Breast epithelium (tissue), 4 donors: ENCODE measurements around the gene LRRC45. TPM values are rescaled to one million over a fixed set of nuclear protein-coding genes. Genes with fewer than 3 reads are reported as not detected.

ENCODE experiments used
- DNase-seq, 2 donors: peaks; one replicate each; pipeline ENCODE4 v3.0.0-alpha.2; 2019; ENCODE audit warnings: low spot score in 2 of 2
- H3K27ac ChIP-seq, 2 donors: fragments of 200-600 bp; sonication (generic) in 1 of 2; one replicate each; pipeline ENCODE4 v1.5.1; 2016 to 2019; ENCODE audit warnings: mild to moderate bottlenecking in 1 of 2
- H3K27me3 ChIP-seq, 2 donors: fragments of 200-600 bp; sonication (generic) in 1 of 2; one replicate each; pipeline versions ENCODE4 v1.5.1 to v1.6.0; 2017 to 2019; ENCODE audit warnings: control low read depth in 1 of 2, mild to moderate bottlenecking in 1 of 2
- H3K36me3 ChIP-seq: fragments of 200-600 bp; one replicate; pipeline ENCODE4 v1.5.1; 2019
- H3K4me1 ChIP-seq, 2 donors: fragments of 200-600 bp; sonication (generic); one replicate each; pipeline ENCODE4 v1.5.1; 2016 to 2019; ENCODE audit warnings: control low read depth in 1 of 2
- H3K4me3 ChIP-seq, 3 donors: fragments of 200-600 bp; sonication (generic); 1 replicate in 2 of 3; 2 replicates in 1 of 3; pipeline ENCODE4 v1.5.1; 2016 to 2019; ENCODE audit warnings: mild to moderate bottlenecking in 3 of 3, moderate library complexity in 2 of 3
- H3K9me3 ChIP-seq, 2 donors: fragments of 200-600 bp; sonication (generic) in 1 of 2; one replicate each; pipeline ENCODE4 v1.5.1; 2016 to 2019; ENCODE audit warnings: control low read depth in 1 of 2
- CTCF ChIP-seq, 3 donors: fragments of 450-650 bp; IDR thresholded peaks; one replicate each; pipeline ENCODE4 v1.5.1; 2016 to 2017; ENCODE audit warnings: antibody characterized with exemption in 3 of 3, mild to moderate bottlenecking in 3 of 3, moderate library complexity in 3 of 3
- POLR2A ChIP-seq: fragments of 450-650 bp; IDR thresholded peaks from one replicate; pipeline ENCODE4 v1.6.1; 2016; ENCODE audit warnings: antibody characterized with exemption, mild to moderate bottlenecking, moderate library complexity
- POLR2AphosphoS5 ChIP-seq, 3 donors: sonication (generic); formaldehyde crosslinking; IDR thresholded peaks; one replicate each; pipeline ENCODE4 v1.6.1; 2017; ENCODE audit warnings: antibody characterized with exemption in 3 of 3
- intact Hi-C: fragments of 100-400 bp; cut with DNase I; formaldehyde crosslinking; loops from one replicate; pipeline ENCODE4 v1.15.1; 2023; ENCODE audit warnings: low total_unique reads
- total RNA-seq, 3 donors: library from RNA; depleted of rRNA; stranded (reverse); fragments of >200 nt; gene quantifications; one replicate each; pipeline ENCODE4 v1.1.0, GENCODE V29; 2016

Gene LRRC45
- total RNA-seq, 3 donors from 2014 or later, result 8.0 to 18.7 (median 14.7) TPM

DNA sequence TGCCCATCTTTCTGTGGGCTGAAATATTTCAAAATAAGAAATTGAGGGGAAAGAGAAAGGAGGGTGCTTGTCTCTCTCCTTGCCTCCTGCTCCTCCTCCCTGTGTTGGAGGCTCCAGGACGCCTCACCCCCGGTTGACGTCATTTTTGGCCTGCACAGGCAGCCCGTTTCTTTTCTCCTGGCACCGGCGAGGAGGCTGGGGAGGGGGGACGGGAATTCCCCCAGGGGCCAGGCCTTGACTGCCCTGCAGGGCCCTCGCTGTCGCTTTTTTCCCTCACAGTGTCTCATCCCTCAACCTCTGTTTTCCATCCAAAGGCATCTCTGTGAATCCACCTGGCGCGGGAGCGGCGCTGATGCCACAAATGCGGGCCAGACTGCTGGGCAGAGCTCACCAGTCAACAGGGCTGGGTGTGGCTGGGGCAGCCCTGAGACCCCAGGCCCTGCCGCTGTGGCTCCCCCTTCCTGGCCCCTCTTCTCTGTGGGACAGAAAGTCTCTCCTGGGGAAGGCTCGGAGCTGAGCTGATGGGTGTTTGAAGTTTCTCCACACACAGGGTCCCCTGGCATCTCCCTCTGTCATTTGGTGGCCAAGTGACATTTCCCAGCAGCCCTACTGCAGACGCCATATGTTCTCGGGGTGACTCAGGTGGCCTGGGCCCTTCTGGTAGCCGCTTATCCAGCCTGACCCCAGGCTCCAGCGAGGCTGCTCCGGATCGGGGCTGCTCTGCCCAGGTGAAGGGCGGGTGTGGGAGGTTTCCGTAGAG, 16.5 kb upstream of the LRRC45 start:
- peaks cover 4 to 8% of the 10 kb centered on the region in 2 donors for H3K4me1 ChIP-seq
- H3K9me3 ChIP-seq, result no peaks in the 10 kb centered on the region
- no peak overlapping the region for H3K4me3 ChIP-seq
- H3K36me3 ChIP-seq, result no peaks in the 10 kb centered on the region
- DNase-seq, result no peak
- TF ChIP-seq POLR2A (no peak), CTCF (IDR thresholded peaks at IDR 0.05) (no peak), POLR2AphosphoS5 (IDR thresholded peaks at IDR 0.05) (no peak)
- no peaks in the 10 kb centered on the region for H3K27me3 ChIP-seq
- intact Hi-C loops, result loop anchor here (5.0 kb wide), 1 partner anchor 114 kb away; the partner anchor contains the start of genes ALYREF and ANAPC11
- H3K27ac ChIP-seq, result no peak overlapping the region

DNA sequence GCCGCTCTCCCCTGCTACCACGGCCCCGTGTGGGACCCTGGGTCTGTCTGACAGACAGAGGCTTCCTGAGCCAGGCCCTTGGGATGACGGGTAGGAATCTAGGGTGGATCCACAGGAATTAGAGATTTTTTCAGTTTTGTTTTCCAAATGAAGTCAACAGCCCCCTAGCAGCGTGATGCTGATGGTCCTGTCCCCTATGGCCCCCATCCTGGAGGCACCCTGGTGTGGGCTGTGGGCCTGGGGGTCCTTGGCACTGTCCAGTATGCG, 15.9 kb upstream of the LRRC45 start:
- H3K27ac ChIP-seq, result no peak overlapping the region
- H3K36me3 ChIP-seq, result no peaks in the 10 kb centered on the region
- no peak overlapping the region for H3K4me3 ChIP-seq
- no peak for DNase-seq
- TF ChIP-seq CTCF (IDR thresholded peaks at IDR 0.05), result no peak
- no peak for TF ChIP-seq POLR2AphosphoS5 (IDR thresholded peaks at IDR 0.05)
- TF ChIP-seq POLR2A, result no peak
- H3K4me1 ChIP-seq, result peaks cover 4 to 8% of the 10 kb centered on the region in 2 donors
- no peaks in the 10 kb centered on the region for H3K27me3 ChIP-seq
- intact Hi-C loops, result loop anchor here (5.0 kb wide), 1 partner anchor 115 kb away; the partner anchor contains the start of genes ALYREF and ANAPC11
- H3K9me3 ChIP-seq, result no peaks in the 10 kb centered on the region

DNA sequence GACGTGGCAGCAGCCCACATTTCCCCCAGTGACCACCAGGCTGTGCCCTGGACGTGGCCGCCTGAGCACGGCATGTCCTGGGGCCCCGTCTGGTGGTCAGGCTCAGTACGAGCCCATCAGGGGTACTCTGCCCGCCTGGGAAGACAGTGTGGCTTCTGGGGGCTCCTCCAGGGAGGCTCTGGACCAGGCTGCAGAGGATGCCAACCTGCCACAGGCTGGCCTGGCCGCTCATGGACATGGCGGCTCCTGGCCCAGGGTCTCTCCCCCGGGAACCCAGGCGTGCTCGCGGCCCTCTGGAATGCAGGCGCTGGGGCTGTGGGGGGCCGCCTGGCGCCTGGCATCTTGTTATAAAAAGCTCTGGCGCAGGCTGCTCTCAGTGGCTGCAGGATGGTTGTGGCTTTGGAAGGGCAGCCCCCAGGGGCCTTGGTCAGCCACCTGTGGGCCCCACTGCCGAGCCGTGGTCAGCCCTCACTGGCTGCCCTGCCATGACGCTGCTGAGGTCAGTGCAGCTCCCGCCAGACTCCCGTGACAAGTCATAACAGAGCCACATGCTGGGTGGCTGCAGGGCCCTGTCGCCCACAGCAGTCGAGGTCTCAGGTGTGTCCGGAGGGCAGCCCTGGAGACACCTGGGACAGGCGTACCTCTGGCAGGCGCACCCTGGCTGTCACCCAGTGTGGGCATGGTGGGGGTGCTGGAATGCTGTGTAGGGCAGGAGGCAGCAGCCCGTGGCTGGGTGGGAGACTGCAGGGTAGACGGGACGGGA, 15.4 kb upstream of the LRRC45 start:
- Histone ChIP-seq H3K4me3 (no peak overlapping the region), H3K4me1 (peaks cover 4 to 8% of the 10 kb centered on the region in 2 donors), H3K27me3 (no peaks in the 10 kb centered on the region), H3K36me3 (no peaks in the 10 kb centered on the region), H3K27ac (no peak overlapping the region), H3K9me3 (no peaks in the 10 kb centered on the region)
- intact Hi-C loops, result loop anchor here (5.0 kb wide), 1 partner anchor 115 kb away; the partner anchor contains the start of genes ALYREF and ANAPC11
- TF ChIP-seq CTCF (IDR thresholded peaks at IDR 0.05) (no peak), POLR2AphosphoS5 (IDR thresholded peaks at IDR 0.05) (no peak), POLR2A (no peak)
- no peak for DNase-seq

DNA sequence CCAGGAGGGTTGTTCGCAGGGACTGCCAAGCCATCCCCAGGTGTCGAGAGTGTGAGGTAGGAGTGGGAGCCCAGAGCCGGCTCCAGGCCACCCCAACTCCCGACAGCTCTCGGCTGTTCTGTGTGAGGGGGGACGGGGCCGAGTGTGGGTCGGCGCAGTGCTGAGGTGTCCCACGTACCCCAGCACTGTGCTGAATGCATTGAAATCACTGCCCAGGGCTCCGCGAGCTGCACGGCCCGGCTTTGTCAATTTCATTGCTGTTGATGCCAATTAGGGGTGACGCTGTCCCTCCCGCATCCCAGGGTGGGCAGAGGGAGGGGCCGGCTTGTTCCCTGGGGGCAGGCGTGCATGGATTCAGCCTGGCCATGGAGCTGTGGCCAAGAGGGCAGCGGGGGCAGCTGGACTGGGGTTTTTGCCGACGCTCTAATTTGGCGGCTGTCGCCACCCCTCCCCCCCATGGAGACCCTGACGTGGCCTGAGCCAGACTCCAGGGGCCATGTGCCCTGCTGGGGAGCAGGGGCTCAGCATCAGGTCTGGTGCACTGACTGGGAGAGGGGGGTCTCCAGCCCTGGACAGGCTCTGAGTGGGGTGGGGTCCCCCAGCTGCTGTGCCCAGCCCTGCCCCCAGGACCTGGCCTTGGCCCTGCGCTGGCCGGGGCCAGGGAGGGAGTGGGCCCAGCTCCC, 14.7 kb upstream of the LRRC45 start:
- peaks cover 2% of the 10 kb centered on the region in 2 donors for H3K4me1 ChIP-seq
- intact Hi-C loops, result loop anchor here (5.0 kb wide), 1 partner anchor 116 kb away; the partner anchor contains the start of genes ALYREF and ANAPC11
- DNase-seq, result no peak
- no peak overlapping the region for H3K4me3 ChIP-seq
- H3K27ac ChIP-seq, result no peak overlapping the region
- no peaks in the 10 kb centered on the region for H3K9me3 ChIP-seq
- H3K36me3 ChIP-seq, result no peaks in the 10 kb centered on the region
- TF ChIP-seq POLR2AphosphoS5 (IDR thresholded peaks at IDR 0.05) (no peak), CTCF (IDR thresholded peaks at IDR 0.05) (no peak), POLR2A (no peak)
- no peaks in the 10 kb centered on the region for H3K27me3 ChIP-seq
